Stimulated activated CD8-positive, alpha-beta memory T cell treated with anti-CD3 and anti-CD28 coated beads, Interleukin-4, amount 100 ng/mL, for 24 hours (primary cell): ENCODE measurements around the gene LAMA3.
"Not testable (repeated sequence)": the region's sequence is repeated elsewhere in the genome, so short reads cannot be mapped to it uniquely, and the experiment has no call there.

Experiments
- DNase-seq: peaks from one replicate; pipeline ENCODE4 v3.0.0-alpha.2; 2020; ENCODE audit warnings: low read depth

The LAMA3 gene

GRCh38 chr18:23731861-23732260 is 42.6 kb downstream of the LAMA3 start:
- no peak for DNase-seq

- DNase-seq, result no peak
These were observed 43.2 kb downstream of the LAMA3 start for GRCh38 chr18:23732439-23732838.

GRCh38 chr18:23733265-23733664 is 44.0 kb downstream of the LAMA3 start:
- DNase-seq, result not testable (repeated sequence)

- no peak for DNase-seq
These were observed 44.6 kb downstream of the LAMA3 start for GRCh38 chr18:23733895-23734294.

GRCh38 chr18:23735021-23735464 is 45.8 kb downstream of the LAMA3 start:
- DNase-seq, result no peak

- no peak for DNase-seq
These were observed 48.3 kb downstream of the LAMA3 start for GRCh38 chr18:23737578-23737977.

GRCh38 chr18:23738151-23738550 is 48.9 kb downstream of the LAMA3 start:
- DNase-seq, result no peak

GRCh38 chr18:23738575-23738974 is 49.3 kb downstream of the LAMA3 start:
- no peak for DNase-seq

GRCh38 chr18:23740105-23740830 is 51.0 kb downstream of the LAMA3 start:
- no peak for DNase-seq

GRCh38 chr18:23741967-23742366 is 52.7 kb downstream of the LAMA3 start:
- not testable (repeated sequence) for DNase-seq

GRCh38 chr18:23743733-23744333 is 54.6 kb downstream of the LAMA3 start:
- DNase-seq, result no peak

- DNase-seq, result no peak
These were observed 56.1 kb downstream of the LAMA3 start for GRCh38 chr18:23745366-23745765.

GRCh38 chr18:23746851-23747250 is 57.6 kb downstream of the LAMA3 start:
- no peak for DNase-seq

- no peak for DNase-seq
These were observed 63.1 kb downstream of the LAMA3 start for GRCh38 chr18:23752363-23752762.

GRCh38 chr18:23752796-23753195 is 63.5 kb downstream of the LAMA3 start:
- no peak for DNase-seq

GRCh38 chr18:23756590-23757436 is 67.6 kb downstream of the LAMA3 start:
- no peak for DNase-seq

- no peak for DNase-seq
These were observed 68.1 kb downstream of the LAMA3 start for GRCh38 chr18:23757437-23757733.

GRCh38 chr18:23758281-23758680 is 69.0 kb downstream of the LAMA3 start:
- DNase-seq, result no peak

GRCh38 chr18:23761941-23762340 is 72.7 kb downstream of the LAMA3 start:
- DNase-seq, result no peak

- no peak for DNase-seq
These were observed 74.1 kb downstream of the LAMA3 start for GRCh38 chr18:23763343-23763742.

GRCh38 chr18:23765931-23766330 is 76.7 kb downstream of the LAMA3 start:
- no peak for DNase-seq

- DNase-seq, result no peak
These were observed 83.2 kb downstream of the LAMA3 start for GRCh38 chr18:23772327-23773024.
